NCI-H2196 treated with DMSO at 0.1 percent for 48 hours (cell line): Measurements from ENCODE around the gene MMAA.

ENCODE experiments used
- DNase-seq: peaks from one replicate; lab custom pipeline; 2025; ENCODE audit not compliant: unreplicated experiment; lab: John Stamatoyannopoulos, UW

Gene MMAA

GRCh38 chr4:145703850-145704497 is 84.8 kb downstream of the MMAA start:
- no peak for DNase-seq

DNA sequence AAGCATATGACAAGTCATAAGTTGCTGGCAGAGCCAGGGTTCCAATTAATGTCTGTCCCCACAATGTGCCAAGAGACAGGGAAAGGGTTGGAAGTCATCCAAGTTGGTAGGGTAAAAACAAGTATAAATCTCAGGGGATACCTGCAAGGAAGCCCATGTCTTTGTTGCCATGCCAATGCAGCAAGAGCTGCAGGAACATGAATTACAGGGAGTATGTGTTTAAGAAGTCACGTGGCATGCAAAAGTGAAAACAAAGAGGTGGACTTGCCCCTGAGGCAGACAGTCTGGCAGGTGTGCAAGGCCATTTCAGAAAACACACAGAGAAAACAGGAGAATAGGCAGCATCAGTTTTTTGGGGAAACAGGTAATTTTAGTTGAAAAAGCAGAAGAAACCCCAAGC is 90.2 kb downstream of the MMAA start:
- DNase-seq: no peak
